Mucosa of descending colon (tissue), 3 donors: ENCODE data around the gene TPD52L2. TPM values are rescaled to one million over a fixed set of nuclear protein-coding genes. Genes with fewer than 3 reads are reported as not detected.
A peak's percentile ranks its signal among the peaks of the same experiment; 100 is the strongest.

ENCODE experiments used
- ATAC-seq: fragments of 200-7000 bp; cut with Tn5 transposase; one replicate; pipeline ENCODE4 v1.9.1; 2020; ENCODE audit warnings: mild to moderate bottlenecking, moderate library complexity
- DNase-seq, 3 donors: peaks; one replicate each; pipeline ENCODE4 v3.0.0-alpha.2; 2020
- H3K36me3 ChIP-seq: fragments of 200-600 bp; one replicate; pipeline ENCODE4 v1.8.0; 2021; ENCODE audit warnings: low read depth, mild to moderate bottlenecking
- H3K4me1 ChIP-seq: fragments of 200-600 bp; one replicate; pipeline ENCODE4 v1.8.0; 2021; ENCODE audit warnings: low read depth, mild to moderate bottlenecking
- H3K4me3 ChIP-seq: fragments of 200-600 bp; one replicate; pipeline ENCODE4 v1.8.0; 2021; ENCODE audit warnings: mild to moderate bottlenecking
- H3K9me3 ChIP-seq: fragments of 200-600 bp; one replicate; pipeline ENCODE4 v1.8.0; 2021; ENCODE audit warnings: mild to moderate bottlenecking
- intact Hi-C, 2 donors: fragments of 100-400 bp; cut with DNase I in 1 of 2; cut with micrococcal nuclease in 1 of 2; formaldehyde crosslinking; loops; one replicate each; pipeline versions ENCODE4 v1.11.0 to v1.11.1; 2022; cut with DNase I, micrococcal nuclease
- total RNA-seq, 3 donors: library from RNA; stranded (reverse); fragmentation: NEBNext Ultra II Directional in 2 of 3; extraction: Animal tissue kit (Norgen Biotek cat#: 25700) in 2 of 3; gene quantifications; one replicate each; pipeline versions ENCODE4 v1.2.1 to v1.2.4, GENCODE V29; 2021 to 2023
- TF ChIP-seq, protein P1 (sequence below): fragments of 200-600 bp; IDR thresholded peaks from one replicate; pipeline ENCODE4 v1.8.0; 2022; ENCODE audit warnings: antibody characterized with exemption, mild to moderate bottlenecking
- donor health status: DM: no; HTN: no; CAD: no; lungs with moderate emphysema.
- donor health status: DM: no; HTN: no; CAD: no.
- donor health status: DM: no; HTN: yes; CAD: no.

TPD52L2 gene
- total RNA-seq, 3 donors from 2014 or later = 48.7 to 71.7 (median 55.7) TPM

- Histone ChIP-seq H3K4me1 (peaks cover 17% of the 10 kb centered on the region), H3K9me3 (no peaks in the 10 kb centered on the region), H3K4me3 (no peak overlapping the region), H3K36me3 (no peaks in the 10 kb centered on the region)
- ATAC-seq (no peak), DNase-seq (no peak)
- TF ChIP-seq, protein P1, sequence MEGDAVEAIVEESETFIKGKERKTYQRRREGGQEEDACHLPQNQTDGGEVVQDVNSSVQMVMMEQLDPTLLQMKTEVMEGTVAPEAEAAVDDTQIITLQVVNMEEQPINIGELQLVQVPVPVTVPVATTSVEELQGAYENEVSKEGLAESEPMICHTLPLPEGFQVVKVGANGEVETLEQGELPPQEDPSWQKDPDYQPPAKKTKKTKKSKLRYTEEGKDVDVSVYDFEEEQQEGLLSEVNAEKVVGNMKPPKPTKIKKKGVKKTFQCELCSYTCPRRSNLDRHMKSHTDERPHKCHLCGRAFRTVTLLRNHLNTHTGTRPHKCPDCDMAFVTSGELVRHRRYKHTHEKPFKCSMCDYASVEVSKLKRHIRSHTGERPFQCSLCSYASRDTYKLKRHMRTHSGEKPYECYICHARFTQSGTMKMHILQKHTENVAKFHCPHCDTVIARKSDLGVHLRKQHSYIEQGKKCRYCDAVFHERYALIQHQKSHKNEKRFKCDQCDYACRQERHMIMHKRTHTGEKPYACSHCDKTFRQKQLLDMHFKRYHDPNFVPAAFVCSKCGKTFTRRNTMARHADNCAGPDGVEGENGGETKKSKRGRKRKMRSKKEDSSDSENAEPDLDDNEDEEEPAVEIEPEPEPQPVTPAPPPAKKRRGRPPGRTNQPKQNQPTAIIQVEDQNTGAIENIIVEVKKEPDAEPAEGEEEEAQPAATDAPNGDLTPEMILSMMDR = no peak
- intact Hi-C loops = loop anchor here in 1 of 2 donors (5.0 kb wide), 1 partner anchor 209 kb away; no protein-coding TSS in a partner anchor
These were observed 9.0 kb upstream of the TPD52L2 start for GRCh38 chr20:63856098-63856511.

- H3K4me3 ChIP-seq = no peak overlapping the region
- H3K9me3 ChIP-seq = no peaks in the 10 kb centered on the region
- peak; percentile 8 for ATAC-seq
- peak in 1 of 3 donors; percentile 30 for DNase-seq
- TF ChIP-seq, protein P1 = no peak
- intact Hi-C loops = loop anchor here in 1 of 2 donors (5.0 kb wide), 1 partner anchor 211 kb away; no protein-coding TSS in a partner anchor
- H3K4me1 ChIP-seq = peaks cover 17% of the 10 kb centered on the region
- peaks cover 3% of the 10 kb centered on the region for H3K36me3 ChIP-seq
These were observed 7.2 kb upstream of the TPD52L2 start for GRCh38 chr20:63857764-63858392.

DNA sequence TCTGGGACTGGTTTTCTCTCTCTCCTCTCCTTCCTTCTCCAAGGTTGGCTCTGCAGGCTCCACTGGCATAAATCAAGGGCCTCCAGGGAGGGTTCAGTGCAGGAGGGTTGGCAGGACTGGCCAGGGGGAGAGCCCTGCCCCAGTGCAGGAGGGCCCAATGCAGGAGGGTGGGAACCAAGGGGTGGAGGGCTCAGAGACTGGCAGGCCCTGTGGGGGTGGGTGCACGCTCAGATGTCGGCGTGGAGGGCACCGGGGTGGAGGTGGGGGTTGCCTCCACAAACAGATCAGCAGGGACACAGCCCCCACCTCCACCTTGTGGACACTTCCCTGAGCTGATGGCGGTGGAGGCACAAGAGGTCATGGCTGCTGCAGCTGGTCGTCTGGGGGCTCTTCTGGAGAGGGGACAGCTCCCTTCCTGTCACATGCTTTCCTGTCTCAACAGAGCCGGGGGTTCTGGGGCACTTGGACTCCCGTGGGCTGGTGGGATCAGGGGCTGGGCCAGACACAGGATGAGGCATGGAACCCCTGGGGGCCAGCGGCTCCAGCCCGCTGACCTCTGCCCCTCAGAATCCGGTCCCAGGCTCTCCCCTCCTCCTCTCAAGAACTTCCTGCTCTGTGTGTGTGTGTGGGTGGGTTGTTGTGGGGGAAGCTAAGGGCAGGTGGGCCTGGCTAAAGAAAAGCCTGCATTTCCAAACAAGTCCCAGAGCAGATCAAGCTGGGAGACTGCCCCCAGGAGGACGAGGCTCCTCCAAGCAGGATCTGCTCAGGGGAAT lies 6.5 kb upstream of the TPD52L2 start:
- H3K4me1 ChIP-seq = peaks cover 22% of the 10 kb centered on the region
- no peak for DNase-seq
- intact Hi-C loops = loop anchor here in 1 of 2 donors (5.0 kb wide), 1 partner anchor 211 kb away; no protein-coding TSS in a partner anchor

GRCh38 chr20:63859166-63859699 lies 5.8 kb upstream of the TPD52L2 start:
- ATAC-seq = no peak
- H3K4me3 ChIP-seq = no peak overlapping the region
- no peaks in the 10 kb centered on the region for H3K9me3 ChIP-seq
- H3K4me1 ChIP-seq = peaks cover 25% of the 10 kb centered on the region
- peaks cover 3% of the 10 kb centered on the region for H3K36me3 ChIP-seq
- intact Hi-C loops = loop anchor here in 1 of 2 donors (5.0 kb wide), 1 partner anchor 212 kb away; no protein-coding TSS in a partner anchor
- TF ChIP-seq, protein P1 = no peak
- DNase-seq = no peak

More for the DNA sequence above, 6.5 kb upstream of the TPD52L2 start:
- H3K9me3 ChIP-seq = no peaks in the 10 kb centered on the region
- TF ChIP-seq, protein P1 = no peak
- peak; percentile 2 for ATAC-seq
- no peak overlapping the region for H3K4me3 ChIP-seq
- peaks cover 3% of the 10 kb centered on the region for H3K36me3 ChIP-seq

DNA sequence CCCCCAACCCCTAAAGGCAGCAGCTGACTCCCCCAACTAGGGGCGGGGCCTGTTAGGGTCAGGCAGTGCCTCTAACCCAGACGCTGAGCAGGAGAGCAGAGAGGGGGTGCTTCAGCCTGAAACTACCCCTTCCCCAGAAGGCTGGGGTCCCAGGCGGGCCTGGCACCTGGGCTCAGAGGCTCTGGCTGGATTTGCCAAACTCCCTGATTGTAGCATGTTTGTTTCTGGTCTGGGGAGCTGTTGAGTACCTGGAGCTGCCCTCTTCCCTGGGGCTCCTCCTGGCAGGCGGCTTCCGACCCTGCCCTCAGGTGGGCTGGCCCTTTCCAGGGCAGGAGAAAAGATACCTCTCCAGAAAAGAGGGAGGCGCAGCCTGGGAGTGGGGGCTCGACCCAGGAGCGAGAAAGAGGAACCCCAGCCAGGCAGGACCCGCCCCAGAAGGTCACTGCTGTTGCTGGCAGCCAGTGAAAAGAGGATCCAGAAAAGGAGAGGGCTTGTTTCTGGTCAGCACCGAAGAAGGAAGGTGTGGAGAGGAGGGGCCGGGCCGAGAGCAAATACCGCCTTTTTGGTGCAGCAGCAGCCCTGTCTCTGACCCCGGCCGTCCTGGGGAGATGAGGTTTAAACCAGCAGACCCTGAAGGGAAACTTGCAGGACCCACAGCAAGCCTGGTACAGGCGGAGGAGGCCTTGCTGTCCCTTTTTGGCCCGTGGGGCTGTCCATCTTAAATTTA lies 4.6 kb upstream of the TPD52L2 start:
- no peaks in the 10 kb centered on the region for H3K9me3 ChIP-seq
- TF ChIP-seq, protein P1 = no peak
- H3K36me3 ChIP-seq = peaks cover 3% of the 10 kb centered on the region
- no peak overlapping the region for H3K4me3 ChIP-seq
- DNase-seq = peak in 1 of 3 donors; percentile 48
- intact Hi-C loops = no loop called here
- H3K4me1 ChIP-seq = peaks cover 17% of the 10 kb centered on the region
- no peak for ATAC-seq
